Measurements from ENCODE around the gene BSPRY. TPM values are rescaled to one million over a fixed set of nuclear protein-coding genes. Genes with fewer than 3 reads are reported as not detected.

BSPRY gene
- 10.9 and 11.4 TPM in 2 replicates for total RNA-seq

DNA sequence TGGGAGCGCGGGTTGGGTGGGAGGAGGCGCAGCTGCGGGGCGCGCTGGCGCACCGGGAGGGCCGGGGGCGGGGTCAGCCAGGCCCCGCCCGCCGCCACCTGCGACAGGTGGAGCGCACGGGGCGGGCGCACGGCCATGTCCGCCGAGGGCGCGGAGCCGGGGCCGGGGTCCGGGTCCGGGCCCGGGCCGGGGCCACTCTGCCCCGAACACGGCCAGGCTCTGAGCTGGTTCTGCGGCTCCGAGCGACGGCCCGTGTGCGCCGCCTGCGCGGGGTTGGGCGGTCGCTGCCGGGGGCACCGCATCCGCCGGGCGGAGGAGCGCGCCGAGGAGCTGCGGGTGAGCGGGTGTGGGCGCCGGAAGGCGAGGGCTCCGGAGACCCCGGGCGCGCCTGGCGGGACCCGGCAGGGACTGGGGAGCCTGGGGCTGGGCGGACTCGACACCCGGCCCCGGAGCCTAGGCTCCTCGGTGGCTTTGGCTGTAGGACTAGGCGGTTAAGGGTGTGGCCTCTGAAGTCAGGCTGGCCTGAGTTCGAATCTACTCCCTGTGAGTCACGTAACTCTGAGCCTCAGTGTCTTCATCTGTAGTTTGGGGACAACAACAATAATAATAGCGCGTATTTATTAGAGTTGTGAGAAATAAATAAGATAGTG, at the start of gene BSPRY:
TSS of gene BSPRY (plus strand) at position 97 of the 650 bp plus-strand sequence. CDS start at position 136, 39 bp downstream.
- intact Hi-C loops (cut with micrococcal nuclease), result loop anchor here (1.0 to 10.0 kb wide), 5 partner anchors 9 to 1035 kb away; partner anchors contain the start of genes AKNA, ALAD, FKBP15 and SLC31A1

DNA sequence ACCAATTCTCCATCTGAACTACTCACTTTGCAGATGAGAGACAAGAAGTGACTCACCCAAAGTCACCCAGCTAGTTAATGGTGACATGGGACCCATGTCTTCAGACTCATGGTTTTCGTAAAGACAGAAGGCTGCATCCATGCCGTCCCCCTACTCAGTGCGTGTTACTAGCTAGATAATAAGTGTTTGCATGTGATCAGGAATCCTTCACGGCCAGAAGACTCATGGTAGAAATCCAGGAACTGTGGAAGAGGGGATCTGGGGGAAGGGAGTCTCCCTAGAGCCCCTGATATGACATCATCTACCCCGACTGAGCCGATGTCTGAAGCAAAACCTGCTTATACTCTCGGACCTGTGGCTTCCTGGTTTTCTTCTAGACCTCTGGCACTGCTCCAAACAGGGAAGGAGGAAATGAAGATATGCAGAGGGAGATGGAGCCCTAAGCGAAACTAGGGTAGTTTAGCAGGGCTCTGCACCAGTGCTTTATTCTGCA, 49.5 kb upstream of the BSPRY start:
- intact Hi-C loops (cut with micrococcal nuclease), result no loop called here

DNA sequence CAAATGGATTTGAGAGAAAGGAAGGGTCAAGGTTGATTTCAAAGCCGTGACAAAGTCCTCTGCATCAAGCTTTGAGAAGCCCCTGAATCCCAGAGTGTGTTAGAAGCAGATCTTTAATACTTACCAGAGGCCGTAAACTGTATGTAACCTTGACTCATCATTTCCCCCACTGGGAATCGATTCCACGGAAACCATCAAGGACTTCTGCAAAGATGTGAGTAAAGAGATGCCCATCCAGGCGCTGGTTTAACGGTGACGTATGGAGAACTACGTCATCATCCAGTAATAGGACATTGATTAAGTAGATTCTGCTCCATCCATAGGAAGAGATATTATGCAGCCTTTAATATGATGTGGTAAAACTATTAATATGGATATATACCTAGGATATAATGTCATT, 47.8 kb upstream of the BSPRY start:
- intact Hi-C loops (cut with micrococcal nuclease), result no loop called here

DNA sequence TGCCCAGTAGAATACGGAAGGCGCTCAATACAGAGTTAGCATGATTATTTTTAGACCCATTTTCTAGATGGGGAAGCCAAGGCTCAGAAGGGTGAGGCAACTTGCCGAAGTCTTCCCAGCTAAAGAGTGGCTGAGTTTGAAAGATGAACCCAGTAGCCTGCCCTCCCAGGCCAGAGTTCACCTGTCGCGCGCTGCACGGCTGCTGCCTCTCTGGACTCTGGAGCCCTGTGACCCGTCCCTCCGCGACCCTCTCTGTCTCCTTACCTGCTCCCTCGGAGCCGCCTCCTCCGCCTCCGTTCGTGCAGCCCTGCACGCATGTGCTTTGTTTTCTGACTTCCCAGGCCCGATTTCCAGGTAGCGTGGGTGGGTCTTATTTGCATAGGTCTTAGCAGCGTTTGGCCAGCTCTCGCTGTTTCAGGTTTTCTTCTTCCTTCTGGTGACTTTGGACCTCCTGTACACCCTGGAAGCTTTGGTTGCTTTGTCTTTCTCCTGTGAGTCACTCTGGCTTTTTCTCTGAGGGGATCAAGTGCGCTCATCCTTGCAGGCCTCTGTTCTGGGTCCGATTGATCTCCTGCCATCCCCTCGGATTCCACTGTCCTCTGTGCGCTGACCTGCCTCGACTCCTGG, 46.4 kb upstream of the BSPRY start, which contains the start of gene RNF183:
TSS of gene RNF183 (minus strand) at position 585 of the 627 bp plus-strand sequence. CDS start 5,192 bp downstream, outside the sequence.
- intact Hi-C loops (cut with micrococcal nuclease), result no loop called here

DNA sequence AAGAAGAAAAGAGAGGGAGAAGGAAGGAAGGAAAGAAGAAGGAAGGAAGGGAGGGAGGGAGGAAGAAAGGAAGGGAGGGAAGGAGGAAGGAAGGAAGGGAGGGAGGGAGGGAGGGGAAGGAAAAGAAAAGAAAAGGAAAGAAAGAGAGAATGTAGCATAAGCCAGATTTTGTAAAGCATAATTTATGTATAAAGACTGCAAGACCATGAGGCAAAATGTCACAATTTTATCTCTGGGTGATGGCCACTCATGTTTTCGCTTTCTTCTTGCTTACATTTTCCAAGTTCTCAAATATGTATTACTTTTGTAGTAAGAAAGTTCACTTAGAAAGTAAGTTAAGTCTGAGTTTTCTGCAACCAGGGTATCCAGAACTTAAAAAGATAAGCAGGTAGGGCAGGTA, 42.8 kb upstream of the BSPRY start:
- intact Hi-C loops (cut with micrococcal nuclease), result no loop called here

DNA sequence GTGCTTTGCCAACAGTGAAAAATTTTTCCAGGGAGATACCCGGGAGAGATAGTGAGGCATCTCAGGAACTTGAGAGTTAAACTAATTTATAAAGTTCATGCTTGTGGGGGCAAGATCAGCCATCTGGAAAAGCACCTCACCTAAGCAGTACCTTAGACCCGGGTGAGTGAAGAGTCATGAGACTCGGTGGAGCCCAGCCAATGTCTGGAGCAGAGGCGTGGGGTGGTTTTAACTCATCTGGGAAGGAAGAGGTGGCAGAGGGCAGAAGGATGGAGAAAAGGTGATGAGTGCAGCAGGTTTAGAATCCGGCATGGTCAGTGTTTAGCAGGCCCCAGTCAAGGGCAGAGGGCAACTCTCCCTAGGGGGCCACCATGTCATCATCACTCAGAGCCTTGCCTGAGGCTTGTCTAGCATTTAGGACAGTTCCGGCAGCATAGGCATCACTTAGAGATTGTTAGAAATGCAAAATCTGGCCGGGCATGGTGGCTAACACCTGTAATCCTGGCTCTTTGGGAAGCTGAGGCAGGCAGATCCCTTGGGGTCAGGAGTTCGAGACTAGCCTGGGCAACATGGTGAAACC, 41.9 kb upstream of the BSPRY start:
- intact Hi-C loops (cut with micrococcal nuclease), result no loop called here

DNA sequence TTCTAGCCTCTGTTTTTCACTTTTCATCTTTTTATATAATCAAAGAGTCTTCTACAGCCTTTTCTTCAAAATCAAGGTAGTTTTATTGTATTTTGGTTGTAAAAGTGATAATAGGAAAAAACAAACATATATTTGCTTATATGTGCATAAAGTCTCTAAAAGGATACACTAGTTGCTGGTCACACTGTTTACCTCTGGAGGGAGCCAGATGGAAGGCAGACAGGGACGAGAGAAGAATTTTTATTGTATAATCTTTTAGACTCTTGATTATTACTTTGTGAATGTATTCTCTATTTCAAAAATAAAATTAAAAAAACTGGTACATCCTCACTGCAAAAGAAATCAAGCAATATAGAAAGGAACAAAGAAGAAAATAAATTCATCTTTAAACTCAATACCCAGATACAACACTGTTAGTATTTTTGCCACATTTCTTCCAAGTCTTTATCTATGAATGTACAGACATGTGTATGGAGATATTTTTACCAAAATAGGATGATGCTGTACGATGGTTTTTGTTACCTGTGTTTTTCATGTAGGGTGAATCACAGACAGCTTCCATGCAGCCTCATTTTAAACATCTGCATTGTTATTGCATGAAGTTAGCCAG, 40.0 kb upstream of the BSPRY start:
- intact Hi-C loops (cut with micrococcal nuclease), result loop anchor here (1.0 kb wide), 6 partner anchors 35 to 349 kb away; partner anchors contain the start of genes ALAD and HDHD3

DNA sequence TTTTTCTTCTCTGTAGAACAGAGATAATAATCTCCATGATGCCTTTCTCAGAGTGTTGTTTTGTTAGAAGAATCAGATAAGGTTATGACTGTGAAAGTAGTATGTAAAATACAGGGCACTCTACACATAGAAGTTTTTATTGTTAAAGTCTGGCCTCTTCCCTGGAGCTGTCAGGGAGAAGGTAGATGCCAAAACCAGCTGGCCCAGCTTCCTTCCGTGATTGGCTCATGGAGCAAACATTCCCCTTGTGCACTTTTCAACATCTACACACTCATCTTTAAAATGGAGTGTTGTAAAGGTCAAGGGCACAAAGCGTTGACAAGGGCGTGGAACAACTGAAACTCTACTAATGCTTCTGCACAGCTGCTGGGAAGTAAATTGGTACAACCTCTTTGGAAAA, 38.8 kb upstream of the BSPRY start:
- intact Hi-C loops (cut with micrococcal nuclease), result no loop called here

DNA sequence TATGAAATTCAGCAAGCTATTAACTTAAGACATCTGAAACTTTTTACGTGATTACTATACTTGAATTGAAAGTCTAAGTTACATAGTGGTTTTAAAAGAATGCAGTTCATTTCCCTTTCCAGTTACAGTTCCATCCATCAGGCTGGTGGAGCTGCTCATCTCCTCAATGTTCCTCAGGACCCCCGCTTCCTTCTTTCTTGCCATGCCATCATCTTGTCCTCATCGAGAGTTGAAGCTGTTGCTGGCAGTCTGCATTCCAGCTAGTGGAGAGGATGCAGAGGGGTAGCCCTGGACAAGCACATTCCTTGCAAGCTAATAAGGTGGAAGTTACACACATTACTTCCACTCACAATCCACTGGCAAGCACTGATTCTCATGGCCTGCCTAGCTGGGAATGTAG, 37.4 kb upstream of the BSPRY start:
- intact Hi-C loops (cut with micrococcal nuclease), result no loop called here

DNA sequence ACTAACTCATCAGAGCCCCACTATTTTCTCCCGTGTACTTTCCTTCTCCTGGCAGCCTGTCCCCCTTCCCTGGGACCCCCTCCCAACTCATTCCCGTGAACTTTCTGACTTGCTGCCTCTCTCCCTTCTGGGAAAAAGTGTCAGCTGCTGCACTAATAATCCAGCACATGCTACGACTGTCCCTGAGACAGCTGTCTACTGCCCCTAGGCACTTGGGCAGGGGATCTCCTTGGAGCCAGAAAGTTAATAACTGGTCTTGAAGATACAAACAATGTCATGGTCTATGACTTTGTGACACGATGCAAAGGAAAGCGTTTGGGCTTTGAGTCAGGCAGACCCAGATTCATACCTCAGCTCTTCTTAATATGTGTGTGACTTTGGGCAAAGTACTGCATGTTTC, 36.1 kb upstream of the BSPRY start:
- intact Hi-C loops (cut with micrococcal nuclease), result no loop called here

DNA sequence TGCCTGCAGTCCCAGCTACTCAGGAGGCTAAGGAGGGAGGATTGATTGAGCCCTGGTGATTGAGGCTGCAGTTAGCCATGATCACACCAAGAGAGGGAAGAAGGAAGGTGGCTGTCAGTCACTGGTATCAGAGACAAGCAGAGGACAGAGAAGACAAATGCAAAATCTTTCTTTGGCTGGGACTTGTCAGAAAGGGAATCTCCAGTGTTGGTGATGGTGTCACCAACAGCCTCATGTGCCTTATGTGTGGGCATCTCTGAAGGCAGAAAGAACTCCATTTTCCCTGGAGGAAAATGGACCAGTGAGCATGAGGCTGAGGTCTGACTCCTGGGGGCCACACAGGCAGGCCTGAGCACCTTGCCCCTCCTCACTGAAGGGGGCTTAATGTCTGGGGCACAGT, 34.1 kb upstream of the BSPRY start:
- intact Hi-C loops (cut with micrococcal nuclease), result no loop called here

DNA sequence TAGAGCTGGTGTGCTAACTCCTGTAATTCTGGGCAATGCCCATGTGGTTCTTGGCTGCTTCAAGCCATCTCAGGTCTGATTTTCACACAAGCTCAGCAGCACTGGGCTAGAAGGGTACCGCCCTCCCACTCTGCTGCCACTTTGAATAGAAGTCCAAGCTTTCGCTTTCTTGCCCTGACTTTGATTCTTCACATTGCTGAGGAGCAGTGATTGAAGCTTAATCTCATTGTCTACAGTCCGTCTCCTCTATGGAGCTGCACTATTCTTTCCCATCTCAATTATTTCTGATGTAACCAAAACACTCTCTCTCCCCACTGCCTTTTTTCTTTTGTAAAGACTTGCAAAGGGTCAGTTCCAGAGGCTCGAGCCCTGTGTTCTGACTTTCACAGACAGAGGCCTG, 33.3 kb upstream of the BSPRY start:
- intact Hi-C loops (cut with micrococcal nuclease), result no loop called here

DNA sequence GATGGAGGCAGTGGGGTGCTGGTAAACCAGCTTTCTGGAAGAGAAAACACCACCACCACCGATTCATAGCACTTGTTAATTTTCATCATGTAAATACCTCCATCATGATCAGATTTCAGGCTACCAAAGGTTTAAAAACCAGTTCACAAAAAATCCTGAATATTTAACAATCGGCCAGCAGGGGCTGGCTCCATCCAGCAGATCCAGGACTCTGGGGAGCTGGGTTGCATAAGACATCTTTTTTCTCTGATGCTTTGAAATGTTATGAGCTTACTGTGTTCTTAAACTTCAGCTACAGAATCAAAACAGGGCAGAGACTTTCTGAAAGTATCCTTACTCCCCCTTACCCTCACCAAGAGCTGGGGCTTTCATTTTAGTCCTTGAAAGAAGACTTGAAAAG, 31.6 kb upstream of the BSPRY start:
- intact Hi-C loops (cut with micrococcal nuclease), result no loop called here

DNA sequence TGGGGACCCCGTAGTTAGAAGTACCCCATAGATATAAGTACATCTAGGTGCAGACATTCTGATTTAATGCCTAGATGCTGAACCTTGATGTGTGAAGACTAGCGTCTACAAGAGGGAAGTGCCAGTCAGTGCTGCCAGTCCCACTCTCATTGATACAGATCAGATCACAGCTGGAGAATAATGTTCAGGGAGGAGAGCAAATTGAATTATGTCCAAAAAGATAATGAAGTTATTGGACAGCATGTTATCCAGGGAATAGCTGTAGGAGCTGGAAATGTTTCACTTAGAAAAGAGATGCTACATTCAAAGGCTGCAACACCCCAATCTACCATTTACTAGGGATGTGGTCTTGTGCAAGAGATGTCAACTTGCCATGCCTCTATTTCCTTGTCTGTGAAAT, 30.3 kb upstream of the BSPRY start:
- intact Hi-C loops (cut with micrococcal nuclease), result no loop called here

DNA sequence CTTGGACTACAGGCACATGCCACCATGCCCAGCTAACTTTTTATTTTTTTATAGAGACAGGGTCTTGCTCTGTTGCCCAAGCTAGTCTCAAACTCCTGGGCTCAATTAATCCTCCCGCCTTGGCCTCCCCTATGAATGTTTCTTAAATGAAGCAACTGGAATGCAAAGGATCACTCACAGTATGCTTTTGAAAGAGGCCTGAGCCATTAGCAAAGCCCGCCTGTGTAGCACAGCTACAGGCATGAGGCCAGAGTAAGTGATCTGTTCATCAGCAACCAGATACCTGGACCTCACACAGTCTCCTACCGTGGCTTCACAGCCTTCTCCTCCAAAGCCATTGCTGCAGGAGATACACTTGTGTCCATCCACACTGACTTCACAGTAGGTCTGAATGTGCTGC, 29.3 kb upstream of the BSPRY start:
- intact Hi-C loops (cut with micrococcal nuclease), result no loop called here

DNA sequence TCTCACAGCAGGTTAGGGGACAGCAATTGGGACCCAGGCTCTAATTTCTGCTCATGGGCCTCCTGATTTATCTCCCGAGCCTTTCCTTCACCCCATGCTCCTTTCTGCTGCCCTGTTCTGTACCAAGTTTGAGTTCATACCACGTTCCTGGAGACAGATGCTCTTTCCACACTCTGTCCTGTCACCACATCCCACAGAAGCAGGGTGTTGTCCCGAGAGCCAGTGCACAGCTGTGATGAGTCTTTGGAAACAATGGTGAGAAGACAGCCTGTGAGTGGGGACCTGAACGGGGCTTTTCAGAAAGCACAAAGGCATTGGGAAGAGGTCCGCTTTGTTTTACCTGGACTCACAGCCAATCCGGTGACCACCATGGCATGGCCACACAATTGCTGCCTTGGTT, 26.7 kb upstream of the BSPRY start:
- intact Hi-C loops (cut with micrococcal nuclease), result no loop called here

DNA sequence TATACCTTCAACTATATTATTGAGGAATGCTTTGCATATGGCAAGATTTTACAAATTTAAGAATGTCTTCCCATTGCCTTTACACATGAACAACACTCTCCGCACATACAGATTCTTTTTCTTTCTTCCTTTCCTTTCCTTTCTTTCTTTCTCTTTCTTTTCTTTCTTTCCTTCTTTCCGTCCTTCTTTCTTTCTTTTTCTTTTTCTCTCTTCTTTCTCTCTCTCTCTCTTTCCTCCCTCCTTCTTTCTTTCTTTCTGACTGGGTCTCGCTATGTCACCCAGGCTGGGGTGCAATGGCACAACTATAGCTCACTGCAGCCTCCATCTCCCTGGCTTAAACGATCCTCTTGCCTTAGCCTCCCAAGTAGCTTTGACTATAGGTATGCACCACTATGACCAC, 23.1 kb upstream of the BSPRY start:
- intact Hi-C loops (cut with micrococcal nuclease), result no loop called here

DNA sequence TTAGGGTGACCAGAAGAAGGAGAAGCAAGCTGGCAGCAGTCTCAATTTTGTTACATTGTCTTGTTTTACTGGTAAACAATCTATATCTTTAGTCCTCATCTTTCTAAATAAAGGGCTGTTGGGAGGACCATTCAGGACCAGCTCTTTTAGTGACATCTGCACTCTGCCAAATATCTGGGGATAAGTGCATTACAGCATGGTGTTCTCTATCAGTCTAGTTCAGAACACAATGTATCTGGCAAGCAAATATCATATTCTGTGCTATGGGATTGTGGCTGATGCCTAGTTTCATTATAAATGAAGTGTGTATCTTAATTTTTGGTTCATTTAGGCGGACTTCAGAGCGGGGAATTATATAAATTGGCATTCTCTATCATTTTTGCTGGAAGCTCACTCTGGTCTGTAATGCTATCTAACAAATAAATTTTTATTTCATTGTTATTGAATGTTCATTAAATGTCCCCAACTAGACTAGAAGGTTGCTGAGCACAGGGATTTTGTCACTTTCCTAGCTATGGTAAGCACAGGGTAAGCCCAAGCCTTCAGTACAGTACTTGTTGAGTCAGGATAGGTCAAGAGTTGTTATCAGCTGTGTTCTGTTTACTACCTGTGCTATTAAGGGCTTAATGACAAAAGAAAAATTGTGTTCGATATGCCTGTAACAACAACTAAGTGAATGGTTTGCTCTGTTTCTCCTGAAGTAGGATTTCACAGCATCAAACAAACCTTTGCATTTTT, 21.1 kb upstream of the BSPRY start:
- intact Hi-C loops (cut with micrococcal nuclease), result no loop called here

DNA sequence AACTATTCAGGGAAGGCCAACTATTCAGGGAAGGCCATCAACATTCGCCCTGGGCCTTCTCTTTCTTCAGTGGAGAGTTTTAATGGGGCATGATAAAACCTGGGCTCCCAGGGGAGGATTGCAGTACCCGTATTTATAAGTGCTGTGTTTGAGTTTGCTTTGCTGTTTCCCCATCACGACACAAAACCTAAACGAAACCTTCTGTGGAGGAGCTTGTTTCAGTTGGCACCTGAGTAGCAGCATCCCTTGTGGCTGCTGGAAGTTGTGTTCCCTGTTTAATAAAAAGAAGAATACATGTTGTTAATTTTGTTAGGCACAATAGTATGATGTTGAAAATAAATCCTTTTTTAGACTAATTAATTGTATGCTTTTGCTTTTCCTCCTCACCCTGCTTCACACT, 17.6 kb upstream of the BSPRY start:
- intact Hi-C loops (cut with micrococcal nuclease), result no loop called here

DNA sequence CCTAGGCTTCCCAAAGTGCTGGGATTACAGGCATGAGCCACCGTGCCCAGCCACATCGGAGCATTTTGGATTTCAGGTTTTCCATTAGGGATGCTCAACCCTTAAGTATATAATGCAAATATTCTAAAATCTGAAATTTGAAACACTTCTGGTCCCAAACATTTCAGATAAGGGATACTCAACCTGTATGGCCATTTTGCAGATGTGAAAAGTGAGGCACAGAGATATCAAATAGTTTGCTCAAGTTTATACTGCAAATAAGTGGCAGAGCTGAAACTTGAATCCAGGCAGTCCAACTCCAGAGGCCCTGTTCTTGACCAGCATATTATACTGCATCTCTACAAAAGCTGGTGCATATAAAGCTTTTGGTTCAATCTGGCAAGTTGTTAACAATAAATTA, 11.6 kb upstream of the BSPRY start:
- intact Hi-C loops (cut with micrococcal nuclease), result no loop called here

DNA sequence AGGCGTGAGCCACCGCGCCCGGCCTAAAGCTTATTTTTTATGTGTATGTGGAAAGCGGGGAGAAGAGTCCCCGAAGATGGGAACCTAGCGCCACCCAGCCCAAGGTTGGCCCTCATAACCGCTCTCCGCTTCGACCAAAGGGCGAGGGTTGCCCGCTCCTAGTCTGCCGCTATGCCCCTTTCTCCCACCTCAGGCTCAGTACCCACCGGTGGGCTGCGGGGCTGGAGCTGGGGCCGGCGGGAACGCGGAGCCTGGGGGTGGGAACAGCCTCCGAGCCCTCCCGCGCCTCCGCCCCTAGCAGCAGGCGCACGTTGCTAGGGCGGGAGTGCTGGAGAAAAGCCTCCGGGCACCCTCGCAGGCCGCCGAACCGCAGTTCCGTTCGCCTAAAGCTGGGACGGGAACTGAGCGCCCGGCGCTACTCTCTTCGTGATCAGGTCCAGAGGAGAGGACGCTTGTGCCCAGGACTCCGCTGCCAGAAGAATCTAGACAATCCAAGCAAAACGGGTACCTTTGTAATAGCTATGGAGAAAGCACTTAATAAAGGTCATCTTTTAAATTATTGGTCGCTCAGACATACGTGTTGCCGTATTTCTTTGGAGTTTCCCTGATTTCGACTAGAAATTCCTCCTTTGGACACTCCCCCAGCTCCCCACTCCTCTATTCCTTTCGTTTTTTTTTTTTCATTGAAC, 9.2 kb upstream of the BSPRY start, which contains the start of gene WDR31:
TSS of gene WDR31 (minus strand) at position 265 of the 689 bp plus-strand sequence. CDS start 8,253 bp downstream, outside the sequence.
- intact Hi-C loops (cut with micrococcal nuclease), result loop anchor here (1.0 to 10.0 kb wide), 9 partner anchors 9 to 1045 kb away; partner anchors contain the start of genes AKNA, ALAD, BSPRY and C9orf43

All from T-helper 1 cell treated with Interleukin-12 subunit alpha and Interleukin-12 subunit beta and Interleukin-4 antibody, amounts not matched to agents 30 ng/mL and 1 ng/mL, for 36 hours (primary cell).